ENCODE data around the gene CD63. TPM values are rescaled to one million over a fixed set of nuclear protein-coding genes. Genes with fewer than 3 reads are reported as not detected.

CD63 gene
- total RNA-seq, 1 experiment from 2014 or later, result 552 TPM

- no peak overlapping the region for H3K4me3 Mint-ChIP-seq (ENCODE audit: unreplicated experiment)
- H3K4me1 Mint-ChIP-seq (ENCODE audit: insufficient read depth, unreplicated experiment), result peaks cover 7% of the 10 kb centered on the region
- no peaks in the 10 kb centered on the region for H3K9me3 Mint-ChIP-seq (ENCODE audit: unreplicated experiment)
- H3K27me3 Mint-ChIP-seq (ENCODE audit: insufficient read depth, unreplicated experiment), result peaks cover 26% of the 10 kb centered on the region
- H3K36me3 Mint-ChIP-seq (ENCODE audit: insufficient read depth, unreplicated experiment), result no peaks in the 10 kb centered on the region
- no peak for DNase-seq (ENCODE audit: unreplicated experiment)
- POLR2A ChIA-PET, result no interaction called here
- no peak overlapping the region for H3K27ac Mint-ChIP-seq (ENCODE audit: low read depth, unreplicated experiment)
- intact Hi-C loops (cut with micrococcal nuclease), result no loop called here
- TF ChIP-seq CTCF (IDR thresholded peaks at IDR 0.05; ENCODE audit: unreplicated experiment), result no peak
- CTCF ChIA-PET, result interaction anchor here (0.5 to 1.6 kb wide), 3 partner anchors 14 to 371 kb away, joined by 3 read pairs; a partner anchor contains a TSS
- BruUV-seq (replicated peaks), result no TSS peak
These were observed 32.7 kb downstream of the CD63 start for GRCh38 chr12:55696141-55696540.

- POLR2A ChIA-PET, result no interaction called here
- DNase-seq (ENCODE audit: unreplicated experiment), result no peak
- no peak for TF ChIP-seq CTCF (IDR thresholded peaks at IDR 0.05; ENCODE audit: unreplicated experiment)
- no TSS peak for BruUV-seq (replicated peaks)
- H3K27me3 Mint-ChIP-seq (ENCODE audit: insufficient read depth, unreplicated experiment), result peaks cover 26% of the 10 kb centered on the region
- H3K4me3 Mint-ChIP-seq (ENCODE audit: unreplicated experiment), result no peak overlapping the region
- H3K9me3 Mint-ChIP-seq (ENCODE audit: unreplicated experiment), result no peaks in the 10 kb centered on the region
- intact Hi-C loops (cut with micrococcal nuclease), result no loop called here
- no peaks in the 10 kb centered on the region for H3K36me3 Mint-ChIP-seq (ENCODE audit: insufficient read depth, unreplicated experiment)
- CTCF ChIA-PET, result interaction anchor here (0.6 kb wide), 2 partner anchors 25 to 1886 kb away, joined by 3 read pairs; partner anchors contain the start of gene RDH5
- peaks cover 7% of the 10 kb centered on the region for H3K4me1 Mint-ChIP-seq (ENCODE audit: insufficient read depth, unreplicated experiment)
- H3K27ac Mint-ChIP-seq (ENCODE audit: low read depth, unreplicated experiment), result no peak overlapping the region
These were observed 33.5 kb downstream of the CD63 start for GRCh38 chr12:55695349-55695748.

GRCh38 chr12:55694651-55695050 is 34.2 kb downstream of the CD63 start:
- no peak for TF ChIP-seq CTCF (IDR thresholded peaks at IDR 0.05; ENCODE audit: unreplicated experiment)
- BruUV-seq (replicated peaks), result no TSS peak

GRCh38 chr12:55694188-55694515 is 34.7 kb downstream of the CD63 start:
- Mint-ChIP-seq H3K27me3 (ENCODE audit: insufficient read depth, unreplicated experiment) (peaks cover 32% of the 10 kb centered on the region), H3K27ac (ENCODE audit: low read depth, unreplicated experiment) (no peak overlapping the region), H3K4me3 (ENCODE audit: unreplicated experiment) (no peak overlapping the region), H3K9me3 (ENCODE audit: unreplicated experiment) (no peaks in the 10 kb centered on the region), H3K4me1 (ENCODE audit: insufficient read depth, unreplicated experiment) (no peaks in the 10 kb centered on the region), H3K36me3 (ENCODE audit: insufficient read depth, unreplicated experiment) (no peaks in the 10 kb centered on the region)
- POLR2A ChIA-PET, result no interaction called here
- DNase-seq (ENCODE audit: unreplicated experiment), result no peak
- intact Hi-C loops (cut with micrococcal nuclease), result no loop called here
- no peak for TF ChIP-seq CTCF (IDR thresholded peaks at IDR 0.05; ENCODE audit: unreplicated experiment)
- no TSS peak for BruUV-seq (replicated peaks)
- CTCF ChIA-PET, result interaction anchor here (0.6 kb wide), 1 partner anchor 547 kb away, joined by 3 read pairs; no protein-coding TSS in a partner anchor

More at GRCh38 chr12:55694651-55695050, 34.2 kb downstream of the CD63 start:
- intact Hi-C loops (cut with micrococcal nuclease), result no loop called here
- Mint-ChIP-seq H3K36me3 (ENCODE audit: insufficient read depth, unreplicated experiment) (no peaks in the 10 kb centered on the region), H3K27me3 (ENCODE audit: insufficient read depth, unreplicated experiment) (peaks cover 27% of the 10 kb centered on the region), H3K9me3 (ENCODE audit: unreplicated experiment) (no peaks in the 10 kb centered on the region), H3K4me3 (ENCODE audit: unreplicated experiment) (no peak overlapping the region), H3K4me1 (ENCODE audit: insufficient read depth, unreplicated experiment) (peaks cover under 1% of the 10 kb centered on the region), H3K27ac (ENCODE audit: low read depth, unreplicated experiment) (no peak overlapping the region)
- ChIA-PET CTCF (interaction anchor here (0.6 kb wide), 1 partner anchor 547 kb away, joined by 3 read pairs; no protein-coding TSS in a partner anchor), POLR2A (no interaction called here)
- DNase-seq (ENCODE audit: unreplicated experiment), result no peak

Data from MCF 10A (cell line).